ENCODE results near the gene PPP4R2. TPM values are rescaled to one million over a fixed set of nuclear protein-coding genes. Genes with fewer than 3 reads are reported as not detected.
A peak's percentile ranks its signal among the peaks of the same experiment; 100 is the strongest.

The PPP4R2 gene
- total and polyA plus RNA-seq, 9 of the 15 experiments (the other 6 are each of a cell fraction or from before 2014, with no cell fraction given) = 11.0 to 49.6 (median 31.6) TPM

DNA sequence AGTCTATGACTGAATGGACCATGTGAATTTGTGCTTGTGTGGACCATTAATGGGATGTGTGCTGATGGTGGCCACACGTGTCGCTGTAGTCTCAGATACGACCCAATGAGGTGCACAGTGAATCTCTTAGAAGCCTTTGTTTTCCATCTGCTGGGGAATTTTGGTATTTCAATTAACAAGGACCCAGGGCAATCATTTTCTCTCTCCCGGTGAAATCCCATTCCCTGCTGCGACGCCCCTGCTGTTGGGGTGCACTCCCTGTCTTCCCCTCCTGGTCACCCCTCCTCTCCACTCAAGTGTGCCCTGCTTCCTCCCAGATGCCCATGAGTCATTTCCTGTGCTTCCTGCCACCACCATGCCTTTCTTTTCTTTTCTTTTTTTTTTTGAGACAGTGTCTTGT, 97.5 kb downstream of the PPP4R2 start (continued):
- peak; percentile 21; the same call in 1 of the 2 replicates for TF ChIP-seq REST (IDR thresholded peaks at IDR 0.05; ENCODE audit: borderline replicate concordance)
- TF ChIP-seq REST (CRISPR knock-in tag; IDR thresholded peaks at IDR 0.05; ENCODE audit: low read depth) = no peak
- peak; percentile 27 to 70; a peak in 3 of 4 replicates for TF ChIP-seq RAD21 (CRISPR knock-in tag; conservative IDR thresholded peaks at IDR 0.05 in 1 of 2, IDR thresholded peaks at IDR 0.05 in 1 of 2)
- 0 out of 2 replicates have a peak, but pooled peaks have one; percentile 11 for TF ChIP-seq BHLHE40 (IDR thresholded peaks at IDR 0.05; ENCODE audit: low read length)
- TF ChIP-seq NFXL1 (CRISPR knock-in tag; IDR thresholded peaks at IDR 0.05) = no peak
- no peak for TF ChIP-seq KAT8 (IDR thresholded peaks at IDR 0.05; ENCODE audit: low read depth)
- 0 out of 2 replicates have a peak, but pooled peaks have one; percentile 17 for TF ChIP-seq KLF16 (IDR thresholded peaks at IDR 0.05)
- TF ChIP-seq, protein P1, sequence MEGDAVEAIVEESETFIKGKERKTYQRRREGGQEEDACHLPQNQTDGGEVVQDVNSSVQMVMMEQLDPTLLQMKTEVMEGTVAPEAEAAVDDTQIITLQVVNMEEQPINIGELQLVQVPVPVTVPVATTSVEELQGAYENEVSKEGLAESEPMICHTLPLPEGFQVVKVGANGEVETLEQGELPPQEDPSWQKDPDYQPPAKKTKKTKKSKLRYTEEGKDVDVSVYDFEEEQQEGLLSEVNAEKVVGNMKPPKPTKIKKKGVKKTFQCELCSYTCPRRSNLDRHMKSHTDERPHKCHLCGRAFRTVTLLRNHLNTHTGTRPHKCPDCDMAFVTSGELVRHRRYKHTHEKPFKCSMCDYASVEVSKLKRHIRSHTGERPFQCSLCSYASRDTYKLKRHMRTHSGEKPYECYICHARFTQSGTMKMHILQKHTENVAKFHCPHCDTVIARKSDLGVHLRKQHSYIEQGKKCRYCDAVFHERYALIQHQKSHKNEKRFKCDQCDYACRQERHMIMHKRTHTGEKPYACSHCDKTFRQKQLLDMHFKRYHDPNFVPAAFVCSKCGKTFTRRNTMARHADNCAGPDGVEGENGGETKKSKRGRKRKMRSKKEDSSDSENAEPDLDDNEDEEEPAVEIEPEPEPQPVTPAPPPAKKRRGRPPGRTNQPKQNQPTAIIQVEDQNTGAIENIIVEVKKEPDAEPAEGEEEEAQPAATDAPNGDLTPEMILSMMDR (IDR thresholded peaks at IDR 0.05 in 2 of 3, conservative IDR thresholded peaks at IDR 0.05 in 1 of 3; ENCODE audit: insufficient read depth in 2 of 3, low read depth in 1 of 3, low read length in 3 of 3) = peak; percentile 72 to 99 (median 98)
- TF ChIP-seq CC2D1A (IDR thresholded peaks at IDR 0.05) = 0 out of 2 replicates have a peak, but pooled peaks have one; percentile 31
- peak; percentile 34; the same call in 1 of the 2 replicates for TF ChIP-seq STAG1 (CRISPR knock-in tag; IDR thresholded peaks at IDR 0.05; ENCODE audit: borderline replicate concordance)
- peak; percentile 33 for TF ChIP-seq CTCFL (IDR thresholded peaks at IDR 0.05; ENCODE audit: borderline replicate concordance, insufficient read depth, low read depth, low read length, poor library complexity, severe bottlenecking)
- no peak for TF ChIP-seq BCL6 (CRISPR knock-in tag; IDR thresholded peaks at IDR 0.05)
- no peak for TF ChIP-seq ETV6 (IDR thresholded peaks at IDR 0.05; ENCODE audit: borderline replicate concordance in 1 of 2, low read depth in 2 of 2, low read length in 1 of 2)
- TF ChIP-seq ETV6 (CRISPR knock-in tag; IDR thresholded peaks at IDR 0.05; ENCODE audit: borderline replicate concordance) = no peak
- TF ChIP-seq RCOR1 (IDR thresholded peaks at IDR 0.05; ENCODE audit: borderline replicate concordance in 1 of 2, low read depth in 2 of 2, low read length in 2 of 2) = peak in 1 of 2 experiments; percentile 31; a peak in 1 of 4 replicates
